HG03066 (cell line): ENCODE data around the gene TMEM63B.
"Not testable (repeated sequence)": the region's sequence is repeated elsewhere in the genome, so short reads cannot be mapped to it uniquely, and the experiment has no call there.

ENCODE experiments used
- ATAC-seq: cut with Tn5 transposase; IDR thresholded peaks from one replicate; pipeline ENCODE4 v1.9.1; 2021; ENCODE audit warnings: low read depth; ENCODE audit not compliant: unreplicated experiment

Gene TMEM63B

DNA sequence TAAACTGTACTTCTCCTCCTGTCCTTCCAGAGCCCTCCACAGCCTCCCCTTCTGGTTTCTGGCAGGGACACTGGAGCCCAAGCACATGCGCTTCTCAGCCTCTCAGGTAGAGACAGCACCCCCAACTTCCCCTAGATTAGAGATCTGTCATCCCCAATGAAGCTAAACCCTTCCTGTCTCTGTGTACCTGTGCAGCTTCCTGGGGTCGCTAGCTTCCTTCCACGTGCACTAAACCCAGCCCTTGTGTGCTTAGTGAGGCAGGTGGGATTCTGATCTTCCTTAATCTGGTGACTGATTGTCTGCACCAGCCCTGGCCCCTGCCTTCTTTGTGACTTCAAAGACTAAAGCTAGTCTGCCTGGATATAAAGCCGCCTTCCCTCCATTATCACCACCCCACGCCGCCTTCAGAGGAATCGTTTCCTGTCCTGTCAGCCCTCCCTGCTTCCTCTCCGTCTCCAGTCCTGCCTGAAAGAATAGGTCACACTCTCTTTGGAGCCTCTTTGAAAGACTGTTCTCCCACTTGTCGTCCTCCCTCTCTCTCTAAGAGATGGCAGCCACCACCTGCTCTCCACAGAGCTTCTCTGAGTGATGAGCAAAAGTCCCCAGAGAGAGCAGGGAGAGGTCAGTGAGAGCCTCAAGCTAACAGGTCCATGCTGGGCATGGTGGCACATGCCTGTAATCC lies 58.7 kb downstream of the TMEM63B start:
- no peak for ATAC-seq

GRCh38 chr6:44186635-44187025 lies 59.3 kb downstream of the TMEM63B start:
- no peak for ATAC-seq

DNA sequence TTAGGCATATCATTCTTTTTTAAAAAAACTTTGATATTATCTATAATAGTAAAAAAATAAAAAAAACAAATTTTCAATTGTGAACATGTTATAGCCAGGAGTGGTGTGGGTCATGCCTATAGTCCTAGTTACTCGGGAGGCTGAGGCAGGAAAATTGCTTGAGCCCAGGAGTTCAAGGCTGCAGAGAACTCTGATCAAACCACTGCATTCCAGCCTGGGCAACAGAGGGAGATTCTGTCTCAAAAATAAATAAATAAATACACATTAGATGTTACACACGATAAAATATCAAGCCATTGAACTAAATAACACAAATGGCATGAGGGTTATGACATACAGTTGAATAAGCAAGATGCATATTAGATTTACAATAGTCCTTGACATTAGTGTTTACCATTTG lies 61.5 kb downstream of the TMEM63B start:
- ATAC-seq: no peak

DNA sequence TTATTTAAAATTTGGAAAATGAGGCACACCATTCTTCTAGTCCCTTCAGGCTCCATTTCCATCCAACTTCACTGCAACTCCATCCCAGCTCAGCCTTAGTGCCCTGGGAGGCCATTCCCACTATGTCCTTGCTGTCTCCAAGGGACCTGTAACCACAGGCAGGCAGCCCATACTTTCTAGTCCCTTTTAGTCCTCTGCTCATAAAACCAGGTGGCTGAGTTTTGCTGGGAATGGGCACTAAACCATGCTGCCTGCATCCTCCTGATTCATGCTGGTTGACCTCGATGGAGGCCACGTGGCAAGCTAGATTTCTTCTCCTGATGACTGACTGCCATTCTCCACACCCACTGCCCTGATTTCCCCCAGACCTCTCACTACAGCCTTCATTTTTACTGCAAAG lies 61.9 kb downstream of the TMEM63B start:
- no peak for ATAC-seq

- peak; percentile 54 for ATAC-seq
Observed at GRCh38 chr6:44190715-44191114, 63.4 kb downstream of the TMEM63B start.

DNA sequence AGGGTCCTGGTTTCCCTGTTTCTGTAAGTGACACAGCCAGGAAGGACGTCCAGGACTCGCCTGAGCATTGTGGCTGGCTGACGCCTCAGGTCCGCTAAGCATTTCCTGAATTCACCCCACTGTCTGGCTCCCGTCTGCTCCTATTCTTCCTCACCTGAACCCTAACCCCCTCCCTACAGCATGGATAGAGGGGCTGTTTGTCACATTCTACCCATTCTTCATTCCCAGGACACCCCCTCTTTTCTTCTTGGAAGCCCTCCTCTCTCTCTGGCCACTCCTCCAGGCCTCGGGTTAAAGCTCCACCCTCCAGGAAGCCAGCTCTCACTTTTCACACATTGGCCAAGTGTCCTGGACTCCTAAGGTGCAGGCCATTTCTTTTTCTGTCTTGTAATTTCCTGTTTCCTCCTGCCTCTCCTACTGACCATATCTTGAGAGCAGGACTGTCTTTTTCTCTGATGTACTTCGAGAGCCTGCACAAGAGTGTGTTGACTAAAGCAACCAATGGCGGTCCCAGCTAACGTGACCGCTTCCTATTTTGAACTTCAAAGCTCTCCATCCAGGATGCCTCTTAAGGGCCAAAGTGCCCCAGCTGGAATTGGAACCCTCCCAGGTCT lies 65.2 kb downstream of the TMEM63B start:
- no peak for ATAC-seq

DNA sequence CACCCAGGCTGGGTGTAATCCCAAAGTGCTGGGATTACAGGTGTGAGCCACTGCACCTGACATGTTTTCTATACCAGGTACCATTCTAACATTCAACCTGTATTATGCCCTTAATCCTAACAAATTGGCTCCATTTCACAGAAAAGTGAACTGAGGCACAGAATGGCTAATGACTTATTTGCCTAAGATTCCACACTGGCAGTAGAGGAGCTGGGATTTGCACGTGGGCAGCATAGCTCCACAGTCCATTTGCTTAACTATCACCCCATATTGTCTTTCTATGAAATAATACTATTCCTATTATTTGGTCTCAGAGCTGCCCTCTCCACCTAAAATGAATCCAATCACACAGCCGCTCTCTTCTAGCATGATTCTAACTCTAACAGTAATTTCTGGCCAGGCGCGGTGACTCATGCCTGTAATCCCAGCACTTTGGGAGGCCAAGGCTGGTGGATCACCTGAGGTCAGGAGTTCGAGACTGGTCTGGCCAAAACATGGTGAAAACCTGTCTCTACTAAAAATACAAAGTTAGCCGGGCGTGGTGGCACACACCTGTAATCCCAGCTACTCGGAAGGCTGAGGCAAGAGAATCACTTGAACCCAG lies 66.1 kb downstream of the TMEM63B start:
- no peak for ATAC-seq

- no peak for ATAC-seq
Observed at GRCh38 chr6:44194326-44194725, 67.0 kb downstream of the TMEM63B start.

DNA sequence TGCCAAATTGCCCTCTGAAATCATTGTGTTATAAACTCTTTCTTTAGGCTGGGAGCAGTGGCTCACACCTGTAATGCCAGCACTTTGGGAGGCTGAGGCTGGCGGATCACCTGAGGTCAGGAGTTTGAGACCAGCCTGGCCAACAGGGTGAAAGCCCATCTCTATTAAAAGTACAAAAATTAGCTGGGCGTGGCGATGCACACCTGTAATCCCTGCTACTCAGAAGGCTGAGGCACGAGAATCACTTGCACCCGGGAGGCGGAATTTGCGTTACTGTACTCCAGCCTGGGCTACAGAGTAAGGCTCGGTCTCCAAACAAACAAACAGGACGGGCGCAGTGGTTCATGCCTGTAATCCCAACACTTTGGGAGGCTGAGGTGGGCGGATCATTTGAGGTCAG lies 69.0 kb downstream of the TMEM63B start:
- not testable (repeated sequence) for ATAC-seq

DNA sequence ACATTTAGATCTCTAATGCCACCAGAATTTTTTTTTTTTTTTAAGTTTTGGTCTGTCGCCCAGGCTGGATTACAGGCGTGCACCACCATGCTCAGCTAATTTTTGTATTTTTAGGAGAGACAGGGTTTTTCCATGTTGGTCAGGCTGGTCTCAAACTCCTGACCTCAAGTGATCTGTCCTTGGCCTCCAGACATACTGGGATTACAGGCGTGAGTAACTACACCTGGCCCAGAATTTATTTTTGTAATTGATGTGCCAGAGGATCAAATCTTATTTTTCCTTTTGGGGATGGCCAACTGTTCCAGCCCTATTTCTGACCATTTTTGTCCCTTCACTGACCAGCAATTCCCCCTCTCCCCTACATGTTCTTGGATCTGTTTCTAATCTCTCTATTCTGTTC lies 71.3 kb downstream of the TMEM63B start:
- ATAC-seq: no peak

DNA sequence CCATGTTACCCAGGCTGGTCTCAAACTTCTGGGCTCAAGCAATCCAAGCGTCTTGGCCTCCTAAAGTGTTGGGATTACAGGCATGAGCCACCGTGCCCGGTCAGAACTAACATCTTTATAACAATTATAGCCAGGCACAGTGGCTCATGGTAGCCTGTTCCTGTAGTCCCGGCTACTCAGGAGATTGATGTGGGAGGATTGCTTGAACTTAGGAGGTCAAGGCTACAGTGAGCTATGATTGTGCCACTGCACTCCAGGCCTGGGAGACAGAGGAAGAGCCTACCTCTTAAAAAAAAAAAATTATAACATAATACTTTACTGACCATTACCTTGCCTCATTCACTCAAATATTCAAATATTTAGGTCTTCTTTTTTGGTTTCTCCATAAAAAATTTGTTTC lies 72.5 kb downstream of the TMEM63B start:
- ATAC-seq: no peak

DNA sequence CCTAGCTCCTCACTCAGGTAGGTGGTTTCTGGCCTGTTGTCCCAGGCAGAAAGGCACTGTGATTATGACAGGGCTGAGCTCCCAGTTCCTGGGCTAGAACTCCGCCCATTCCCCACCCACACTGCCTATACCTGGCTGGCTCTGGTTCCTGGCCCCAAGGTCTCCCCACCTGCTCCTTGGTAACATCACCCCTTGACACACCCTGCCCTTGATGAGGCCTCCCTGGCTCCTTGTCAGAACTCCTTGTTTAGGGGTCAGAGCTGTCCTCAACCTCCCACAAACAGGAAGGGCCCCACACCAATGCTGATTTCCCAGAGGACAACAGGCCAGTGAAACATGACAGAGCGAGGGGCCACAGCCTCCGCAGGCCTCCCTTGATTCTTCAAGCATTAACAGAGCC lies 73.8 kb downstream of the TMEM63B start:
- no peak for ATAC-seq

DNA sequence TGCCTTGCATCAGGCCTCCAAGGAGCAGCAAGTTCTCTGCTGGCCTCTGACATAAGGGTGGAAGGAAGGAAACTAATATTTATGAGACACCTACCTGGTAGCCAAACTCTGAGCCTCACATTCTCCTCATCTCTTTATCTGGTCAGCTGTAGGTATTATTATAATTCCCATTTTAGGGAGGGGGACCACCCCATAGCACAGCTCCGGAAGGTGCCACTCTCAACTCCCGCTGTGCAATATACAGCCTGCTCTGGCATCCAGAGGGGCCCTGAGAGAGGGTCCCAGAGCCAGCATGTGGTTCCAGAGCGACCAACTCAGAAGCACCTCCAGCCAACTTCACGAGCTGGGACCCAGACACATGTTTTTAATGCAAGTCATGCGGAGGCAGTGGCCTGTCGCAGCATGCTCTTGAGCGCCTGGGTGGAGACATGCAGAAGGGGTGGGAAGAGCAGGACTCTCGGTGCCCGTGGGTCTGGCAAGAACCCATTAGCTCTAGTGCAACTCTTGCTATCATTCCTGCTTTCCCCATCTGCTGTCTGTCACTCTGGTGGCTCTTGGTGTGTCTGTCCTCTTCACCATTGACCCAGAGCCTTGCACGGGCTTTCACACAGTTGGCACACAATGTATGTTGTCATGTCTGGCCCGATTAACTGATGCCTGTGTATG lies 74.4 kb downstream of the TMEM63B start:
- ATAC-seq: no peak

DNA sequence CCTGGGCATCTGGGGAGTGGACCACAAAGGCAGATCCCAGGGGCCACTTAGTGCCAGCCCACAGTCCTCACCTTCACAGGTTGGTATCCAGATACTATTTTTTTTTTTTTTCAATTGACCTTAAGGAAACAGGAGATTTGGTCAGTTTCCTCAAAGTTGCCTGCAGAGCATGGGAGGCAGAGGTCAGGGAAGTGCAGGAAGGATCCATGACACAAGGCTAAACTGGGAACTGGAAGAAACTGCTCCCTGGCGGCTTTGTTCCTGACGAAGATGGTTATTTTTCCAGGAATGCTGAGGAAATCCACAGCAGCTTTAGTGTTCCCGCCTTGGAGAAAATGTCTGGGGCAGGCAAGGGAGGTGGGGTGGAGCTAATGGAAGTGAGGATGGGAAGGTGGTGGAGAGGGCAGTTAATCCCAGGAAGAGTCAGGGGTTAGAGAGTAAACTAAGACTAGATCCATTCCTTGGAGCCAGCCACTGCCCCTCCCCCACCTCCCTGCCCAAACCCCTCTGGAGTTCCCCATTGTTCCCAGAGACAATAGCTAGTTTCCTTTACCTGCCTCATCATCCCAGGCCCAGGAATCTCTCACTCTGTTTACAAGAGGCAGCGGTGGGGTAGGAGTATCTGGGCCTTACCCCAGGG lies 75.1 kb downstream of the TMEM63B start:
- no peak for ATAC-seq

DNA sequence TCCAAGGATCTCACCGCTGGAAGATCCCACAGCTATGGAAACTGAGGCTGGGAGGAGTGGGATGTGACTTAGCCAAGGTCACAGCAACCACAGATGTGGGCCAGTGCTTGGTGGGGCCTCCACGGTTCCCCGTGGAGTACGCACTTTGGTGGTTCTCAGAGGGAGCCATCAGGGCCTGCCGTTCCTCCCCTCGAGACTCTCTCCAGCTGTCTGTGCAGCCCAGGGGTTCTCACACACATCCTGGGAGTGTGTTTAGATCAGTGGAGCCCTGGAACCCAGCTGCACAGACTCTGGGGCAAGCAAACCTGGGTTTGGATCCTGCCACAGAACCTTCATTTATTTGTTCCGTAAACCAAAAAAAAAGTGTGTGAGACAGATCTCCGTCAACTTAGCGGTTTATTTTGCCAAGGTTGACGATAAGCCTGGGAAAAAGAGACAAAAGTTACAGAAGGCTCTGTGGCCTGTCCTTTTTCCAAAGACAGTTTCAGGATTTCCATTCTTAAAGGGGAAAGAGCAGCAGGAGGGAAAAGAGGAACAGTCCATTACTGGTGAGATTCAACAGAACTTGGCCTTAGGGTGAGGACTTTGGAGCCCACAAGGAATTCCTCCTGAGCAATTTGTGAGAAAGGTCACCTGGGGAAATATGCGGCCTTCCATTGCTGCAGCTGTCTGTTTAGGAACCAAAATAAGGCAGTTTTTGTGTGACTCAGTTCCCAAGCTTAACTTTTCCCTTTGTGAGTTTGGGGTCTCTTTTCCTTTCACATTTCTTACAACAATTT lies 75.8 kb downstream of the TMEM63B start:
- ATAC-seq: no peak

GRCh38 chr6:44203955-44204354 lies 76.6 kb downstream of the TMEM63B start:
- no peak for ATAC-seq
